ENCODE data around the gene TNFRSF13B.
"Not testable (repeated sequence)": the region's sequence is repeated elsewhere in the genome, so short reads cannot be mapped to it uniquely, and the experiment has no call there.

The TNFRSF13B gene

GRCh38 chr17:16987066-16987829, 15.3 kb upstream of the TNFRSF13B start:
- no peak for DNase-seq (ENCODE audit: low spot score)

- no peak for DNase-seq (ENCODE audit: low spot score)
Observed at GRCh38 chr17:16986391-16986790, 14.5 kb upstream of the TNFRSF13B start.

GRCh38 chr17:16981928-16982327, 10.0 kb upstream of the TNFRSF13B start:
- no peak for DNase-seq (ENCODE audit: low spot score)

- DNase-seq (ENCODE audit: low spot score), result no peak
Observed at GRCh38 chr17:16980813-16981731, 9.2 kb upstream of the TNFRSF13B start.

- no peak for DNase-seq (ENCODE audit: low spot score)
Observed at GRCh38 chr17:16980061-16980460, 8.1 kb upstream of the TNFRSF13B start.

- DNase-seq (ENCODE audit: low spot score), result not testable (repeated sequence)
Observed at GRCh38 chr17:16979237-16979823, 7.4 kb upstream of the TNFRSF13B start.

GRCh38 chr17:16977932-16978331, 6.0 kb upstream of the TNFRSF13B start:
- DNase-seq (ENCODE audit: low spot score), result no peak

- no peak for DNase-seq (ENCODE audit: low spot score)
Observed at GRCh38 chr17:16976725-16977550, 5.0 kb upstream of the TNFRSF13B start.

GRCh38 chr17:16975744-16976625, 4.1 kb upstream of the TNFRSF13B start:
- DNase-seq (ENCODE audit: low spot score), result no peak

- DNase-seq (ENCODE audit: low spot score), result no peak
Observed at GRCh38 chr17:16975277-16975651, 3.3 kb upstream of the TNFRSF13B start.

- DNase-seq (ENCODE audit: low spot score), result no peak
Observed at GRCh38 chr17:16974569-16975276, 2.8 kb upstream of the TNFRSF13B start.

- no peak for DNase-seq (ENCODE audit: low spot score)
Observed at GRCh38 chr17:16973760-16974540, 2.0 kb upstream of the TNFRSF13B start.

GRCh38 chr17:16973043-16973442, 1.1 kb upstream of the TNFRSF13B start:
- not testable (repeated sequence) for DNase-seq (ENCODE audit: low spot score)

- no peak for DNase-seq (ENCODE audit: low spot score)
Observed at GRCh38 chr17:16972346-16972745, 428 bp upstream of the TNFRSF13B start.

GRCh38 chr17:16969931-16970906, 1.7 kb downstream of the TNFRSF13B start:
- no peak for DNase-seq (ENCODE audit: low spot score)

- no peak for DNase-seq (ENCODE audit: low spot score)
Observed at GRCh38 chr17:16968786-16969185, 3.1 kb downstream of the TNFRSF13B start.

GRCh38 chr17:16962804-16963203, 9.1 kb downstream of the TNFRSF13B start:
- DNase-seq (ENCODE audit: low spot score), result no peak

GRCh38 chr17:16961792-16962191, 10.1 kb downstream of the TNFRSF13B start:
- DNase-seq (ENCODE audit: low spot score), result no peak
